NCI-H1048 (cell line): ENCODE results near the gene MALAT1.

Experiments used
- DNase-seq: peaks from one replicate; lab custom pipeline; 2025; lab: John Stamatoyannopoulos, UW

MALAT1 gene

DNA sequence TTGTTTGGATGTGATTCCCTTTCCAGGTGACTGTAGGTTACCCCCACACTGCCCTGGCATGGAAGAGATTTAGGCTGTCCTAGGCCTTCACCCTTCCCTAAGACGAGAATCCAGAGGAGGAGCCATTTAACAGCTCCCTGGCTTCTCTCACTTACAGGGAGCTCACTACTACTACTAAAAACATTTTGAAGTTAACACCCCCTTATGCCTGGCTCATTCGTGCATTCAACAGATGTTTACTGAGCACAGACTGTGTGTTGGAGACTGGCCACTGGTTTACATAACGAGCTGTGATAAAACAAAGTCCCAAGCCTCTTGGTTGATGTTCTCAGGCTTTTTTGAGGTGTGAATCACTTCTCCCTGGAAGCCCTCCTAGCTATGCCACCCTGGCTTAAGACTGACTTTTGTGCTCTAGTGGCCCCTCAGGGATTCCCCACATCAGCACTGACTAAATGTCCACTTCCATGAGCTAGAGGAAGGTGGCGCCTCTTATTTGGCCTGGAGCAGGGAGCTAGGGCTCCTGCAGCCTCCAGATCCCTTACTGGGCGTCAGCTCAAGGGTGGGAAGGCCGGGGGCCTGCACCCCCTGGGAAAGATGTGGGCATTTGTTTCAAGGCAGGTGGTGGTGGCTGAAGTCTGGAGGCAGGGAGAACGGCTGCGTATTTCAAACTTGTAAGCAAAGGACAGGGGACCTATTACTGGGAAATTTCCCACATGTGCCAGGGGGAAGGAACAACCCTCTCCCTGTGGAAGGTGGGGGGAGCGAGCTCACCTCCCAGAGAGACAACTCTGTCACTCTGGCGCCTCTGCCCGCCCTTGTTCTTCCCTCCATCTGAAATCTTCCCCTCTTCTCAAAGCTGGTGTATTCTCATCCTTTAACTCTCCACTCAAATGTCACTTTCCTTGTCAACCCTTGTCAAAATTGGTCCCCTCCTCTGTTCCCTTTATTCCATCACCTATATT, 19.4 kb upstream of the MALAT1 start:
- DNase-seq: no peak

DNA sequence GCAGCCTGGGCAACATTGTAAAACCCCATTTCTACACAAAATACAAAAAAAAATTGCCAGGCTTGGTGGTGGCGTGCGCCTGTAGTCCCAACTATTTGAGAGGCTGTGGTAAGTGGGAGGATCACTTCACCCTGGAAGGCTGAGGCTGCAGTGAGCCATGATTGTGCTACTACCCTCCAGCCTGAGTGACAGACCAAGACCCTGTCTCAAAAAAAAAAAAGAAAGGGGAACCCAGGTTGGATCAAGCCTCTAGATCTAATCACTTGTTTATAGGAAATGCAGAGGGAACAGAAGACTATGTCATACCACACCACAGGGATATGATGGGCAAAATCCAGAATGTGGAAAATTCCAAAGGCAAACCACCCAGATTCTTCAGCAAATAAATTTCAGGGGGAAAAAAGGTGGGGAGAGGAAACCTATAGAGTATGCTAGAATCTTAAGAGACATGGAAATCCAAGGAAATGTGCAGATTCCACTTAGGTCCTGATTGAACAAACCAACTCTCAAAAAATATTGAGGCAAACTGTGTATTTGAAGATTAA, 16.5 kb upstream of the MALAT1 start:
- no peak for DNase-seq

DNA sequence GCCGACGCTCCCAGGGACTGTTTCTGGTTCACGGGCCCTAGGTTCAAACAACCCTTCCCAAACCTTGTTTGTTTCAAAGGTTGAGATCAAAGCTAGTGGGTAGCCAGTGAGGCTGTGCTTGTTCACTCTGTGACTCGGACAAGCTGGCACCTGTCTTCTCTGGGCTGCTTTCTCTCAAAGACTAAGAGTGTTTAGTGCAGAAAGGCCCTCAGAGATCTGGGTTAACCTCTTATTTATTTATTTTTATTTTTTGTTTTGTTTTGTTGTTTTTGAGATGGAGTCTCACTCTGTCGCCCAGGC, 13.0 kb upstream of the MALAT1 start:
- DNase-seq: no peak

DNA sequence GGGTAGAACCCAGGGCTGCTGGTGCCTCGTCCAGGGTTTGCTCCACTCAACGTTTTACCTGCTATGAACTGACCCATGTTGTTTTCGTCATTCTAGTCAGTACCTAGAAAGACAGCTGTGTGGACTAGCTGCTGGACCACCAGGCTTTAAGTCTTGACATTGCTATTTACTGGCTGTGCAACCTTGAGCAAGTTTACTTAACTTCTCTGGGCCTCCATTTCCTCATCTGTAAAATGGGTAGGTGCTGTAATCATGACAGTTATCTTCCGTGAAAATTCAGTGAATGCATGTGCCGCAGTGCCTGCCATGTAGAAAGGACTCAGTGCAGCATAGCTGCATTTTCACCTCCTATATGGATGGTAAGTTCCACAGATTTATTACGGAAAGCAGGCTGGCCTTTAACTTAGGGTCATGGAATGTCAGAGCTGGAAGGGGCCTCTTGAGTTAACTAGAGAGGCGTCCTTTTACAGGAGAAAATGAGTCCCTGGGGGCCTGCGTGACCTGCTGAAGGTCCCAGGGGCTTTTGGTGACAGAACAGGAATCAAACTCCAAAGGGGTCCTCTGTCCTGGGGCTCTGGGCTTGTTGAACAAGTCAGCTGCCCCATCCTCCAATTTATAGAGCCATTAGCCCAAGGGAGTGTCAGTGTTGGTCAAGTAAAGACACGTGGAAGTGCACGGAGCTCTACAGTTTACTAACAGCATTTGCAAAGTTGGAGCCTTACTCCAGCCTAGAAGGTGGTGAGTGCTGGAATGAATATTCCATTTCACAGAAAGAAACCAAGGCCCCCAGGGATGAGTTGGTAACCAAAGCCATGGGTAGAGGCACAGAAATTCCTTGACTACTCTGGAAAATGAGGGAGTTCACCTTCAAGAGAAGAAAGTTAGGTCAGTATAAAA, 12.0 kb upstream of the MALAT1 start:
- no peak for DNase-seq

DNA sequence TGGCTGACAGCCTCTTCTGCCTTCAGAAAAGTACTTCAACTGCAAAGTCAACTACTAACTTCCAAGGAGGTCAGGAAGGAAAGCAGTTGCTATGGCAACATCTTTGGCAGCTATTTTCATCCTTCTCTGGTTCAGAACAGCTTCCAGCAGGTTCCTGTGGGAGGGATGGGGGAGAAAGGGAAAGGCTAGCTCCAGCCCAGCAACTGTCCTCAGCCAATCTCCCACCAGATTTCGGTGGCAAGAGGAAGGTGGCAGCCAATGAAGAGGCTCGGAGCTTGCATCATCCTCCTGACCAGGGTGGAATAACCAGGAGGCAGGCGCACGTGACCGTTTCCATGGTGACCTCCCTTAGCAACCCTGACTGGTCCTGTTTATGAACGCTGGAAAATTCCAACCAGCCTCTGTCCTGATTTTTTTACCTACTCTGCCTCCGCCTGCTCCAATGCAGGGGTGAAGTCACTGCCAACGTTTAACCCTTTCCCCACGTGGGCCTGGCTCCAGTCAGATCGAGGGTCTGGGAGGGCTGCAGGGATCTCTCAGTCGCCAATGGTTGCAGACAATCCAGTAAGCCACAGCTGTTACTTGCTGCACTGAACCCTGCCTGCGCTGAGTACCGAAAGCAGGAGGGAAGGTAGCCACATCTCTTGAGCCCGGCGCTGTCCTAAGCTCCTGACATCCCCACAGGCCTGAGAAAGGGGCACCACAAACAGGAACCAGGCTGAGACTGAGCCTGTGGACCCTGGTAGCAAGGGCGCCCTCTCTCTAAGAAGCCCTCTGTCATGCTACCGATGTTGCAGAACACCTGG, 11.2 kb upstream of the MALAT1 start:
- DNase-seq: peak; percentile 93

DNA sequence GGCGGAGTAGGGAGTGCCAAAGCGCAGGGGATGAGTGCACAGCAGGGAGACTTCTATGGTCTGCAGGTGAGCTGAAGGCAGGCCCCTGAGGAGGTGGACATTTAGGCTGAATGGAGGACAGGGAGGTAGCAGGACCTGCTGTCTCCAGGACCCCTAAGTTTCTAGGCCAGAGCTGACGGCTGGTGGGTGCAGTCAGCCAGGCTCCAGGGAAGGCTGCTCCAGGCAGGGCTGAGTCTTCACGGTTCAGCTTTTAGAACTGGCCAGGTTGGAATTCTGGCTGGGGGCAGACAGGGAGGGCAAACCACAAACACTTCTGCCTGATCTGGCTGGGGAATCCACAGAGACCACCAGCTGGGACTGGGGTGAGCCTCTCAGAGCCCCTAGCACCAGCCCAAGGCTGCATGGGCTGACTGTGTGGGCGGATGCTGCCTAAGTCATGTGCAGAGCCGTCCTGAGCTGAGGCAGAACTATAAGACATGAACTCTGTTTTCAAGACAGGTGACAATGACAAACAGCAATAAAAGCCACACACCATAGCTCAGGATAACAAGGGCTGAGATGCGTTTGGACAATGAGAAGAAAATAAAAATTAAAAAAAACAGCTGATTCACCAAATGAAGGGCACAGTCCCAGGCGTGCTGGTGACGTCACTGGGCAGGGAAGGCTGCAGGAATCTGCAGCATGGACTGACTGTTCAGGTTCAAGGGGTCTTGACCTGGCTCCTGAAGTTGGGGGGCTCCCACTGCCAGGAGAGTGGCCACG, 10.4 kb upstream of the MALAT1 start:
- no peak for DNase-seq

DNA sequence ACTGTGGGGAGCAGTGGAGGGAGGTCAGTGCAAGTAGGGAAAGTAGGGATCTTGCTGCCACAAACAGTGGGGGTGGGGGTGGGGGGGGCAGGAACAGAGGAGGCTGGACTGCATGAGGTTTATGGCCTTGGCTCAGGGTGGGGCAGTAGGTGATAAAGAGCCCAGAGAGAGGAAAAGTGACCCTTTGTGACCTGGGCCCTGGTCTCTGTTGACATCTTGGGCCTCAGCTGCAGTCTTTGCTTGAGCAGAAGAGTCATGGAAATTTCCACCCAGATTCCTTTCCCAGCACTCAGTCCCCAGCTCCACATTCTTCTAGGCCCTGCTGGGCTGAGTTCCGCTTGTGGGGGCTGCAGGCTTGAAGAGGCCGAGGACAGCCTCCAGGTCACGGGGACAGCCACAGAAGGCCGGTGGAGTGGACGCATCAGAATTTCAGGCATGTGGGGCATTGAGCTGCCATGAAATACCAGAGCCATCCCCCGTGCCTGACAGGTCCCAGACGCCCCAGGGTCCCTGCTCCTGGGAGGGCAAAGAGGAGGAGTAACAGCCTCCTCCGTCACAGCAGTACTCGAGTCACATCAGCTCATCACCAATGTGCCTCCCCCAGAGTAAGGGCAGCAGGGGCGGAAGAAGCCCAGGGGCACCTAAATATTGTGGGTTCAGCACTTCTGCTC, 9.7 kb upstream of the MALAT1 start:
- no peak for DNase-seq

DNA sequence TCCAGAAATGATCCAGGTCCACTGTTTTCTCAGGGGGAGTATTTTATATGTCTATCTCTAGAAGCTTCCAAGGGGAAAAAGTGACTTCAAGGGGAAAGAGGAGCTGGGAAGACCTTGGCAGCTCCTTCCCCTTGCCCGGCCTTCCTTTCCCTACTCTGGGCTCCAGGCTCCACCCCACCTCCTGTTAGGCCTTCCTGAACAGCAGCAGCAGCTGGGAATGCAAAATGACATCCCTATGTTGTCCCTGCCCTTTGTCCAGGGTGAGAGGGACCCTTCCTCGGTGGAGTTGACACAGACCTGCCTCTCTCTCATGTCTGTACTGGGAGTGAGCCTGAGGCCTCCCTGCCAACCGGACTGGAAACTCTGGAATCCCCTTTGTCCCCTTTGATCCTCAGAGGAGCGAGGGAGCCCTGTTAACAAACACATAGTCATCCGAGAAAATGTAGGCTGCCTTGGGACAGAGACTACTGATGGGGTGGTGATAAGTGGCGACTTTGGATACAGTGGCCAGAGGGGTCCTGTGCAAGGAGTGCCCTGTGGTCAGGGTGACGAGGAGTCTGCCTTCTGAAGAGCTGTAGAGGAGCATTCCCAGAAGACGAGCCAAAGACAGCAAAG, 9.0 kb upstream of the MALAT1 start:
- DNase-seq: no peak

DNA sequence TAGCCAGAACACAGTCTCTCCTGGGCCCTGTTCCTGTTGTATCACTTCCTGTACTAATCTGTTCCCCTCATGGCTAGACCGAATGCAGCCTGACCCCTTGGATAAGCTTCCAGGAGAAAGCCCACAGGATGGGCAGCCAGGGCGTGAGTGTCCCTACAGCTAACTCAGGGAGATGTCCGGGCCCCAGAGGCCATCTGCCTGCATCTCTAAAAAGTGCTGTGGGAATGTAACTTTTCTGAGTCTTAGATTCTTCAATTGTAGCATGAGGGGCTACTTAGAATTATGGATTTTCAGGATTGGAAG, 7.7 kb upstream of the MALAT1 start:
- no peak for DNase-seq

DNA sequence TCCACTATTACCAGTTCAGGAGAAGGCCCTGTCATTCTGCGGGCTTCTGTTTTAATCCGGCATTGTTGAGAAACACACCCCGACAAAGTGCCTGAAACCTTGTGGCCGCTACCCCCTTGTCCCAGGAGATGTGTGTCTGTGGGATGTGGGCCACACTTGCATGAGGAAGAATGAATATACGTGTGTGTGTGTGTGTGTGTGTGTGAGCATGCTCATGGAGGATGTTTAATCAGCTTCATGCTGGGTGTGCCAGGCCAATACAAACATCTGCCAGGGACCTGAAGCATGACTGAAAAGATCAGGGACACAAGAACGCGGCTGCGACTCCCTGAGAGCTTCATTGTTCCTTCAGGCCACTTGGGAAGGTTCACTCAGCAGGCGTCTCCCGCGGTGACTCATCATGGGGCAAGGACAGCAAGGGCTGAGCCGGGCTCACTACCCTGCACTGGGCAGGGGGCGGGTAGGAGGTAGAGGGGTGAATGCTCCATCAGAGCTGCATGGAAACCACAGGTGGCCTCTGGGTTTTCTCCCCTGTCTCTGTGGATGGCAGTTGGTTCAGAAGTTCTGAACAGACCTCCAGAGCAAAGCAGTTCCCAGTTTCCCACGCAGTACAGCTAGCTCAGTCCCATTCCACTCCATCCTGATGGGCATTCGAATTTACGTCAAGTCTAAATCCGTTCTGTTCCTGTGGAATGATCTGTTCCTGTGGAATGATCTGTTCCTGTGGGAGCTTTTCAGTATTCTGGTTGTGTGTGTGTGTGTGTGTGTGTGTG, 7.0 kb upstream of the MALAT1 start:
- DNase-seq: no peak

DNA sequence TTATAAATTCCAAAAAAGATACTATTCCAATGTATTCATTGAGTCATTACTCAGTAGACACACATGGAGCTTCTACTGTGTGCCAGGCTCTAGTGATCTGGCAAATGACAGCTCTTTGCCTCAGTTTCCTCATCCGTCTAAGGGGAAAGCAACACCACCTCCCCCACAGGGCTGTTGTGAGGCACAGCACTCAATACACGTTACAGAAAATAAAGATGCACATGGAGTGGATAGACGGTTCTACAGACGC, 6.5 kb upstream of the MALAT1 start:
- no peak for DNase-seq

DNA sequence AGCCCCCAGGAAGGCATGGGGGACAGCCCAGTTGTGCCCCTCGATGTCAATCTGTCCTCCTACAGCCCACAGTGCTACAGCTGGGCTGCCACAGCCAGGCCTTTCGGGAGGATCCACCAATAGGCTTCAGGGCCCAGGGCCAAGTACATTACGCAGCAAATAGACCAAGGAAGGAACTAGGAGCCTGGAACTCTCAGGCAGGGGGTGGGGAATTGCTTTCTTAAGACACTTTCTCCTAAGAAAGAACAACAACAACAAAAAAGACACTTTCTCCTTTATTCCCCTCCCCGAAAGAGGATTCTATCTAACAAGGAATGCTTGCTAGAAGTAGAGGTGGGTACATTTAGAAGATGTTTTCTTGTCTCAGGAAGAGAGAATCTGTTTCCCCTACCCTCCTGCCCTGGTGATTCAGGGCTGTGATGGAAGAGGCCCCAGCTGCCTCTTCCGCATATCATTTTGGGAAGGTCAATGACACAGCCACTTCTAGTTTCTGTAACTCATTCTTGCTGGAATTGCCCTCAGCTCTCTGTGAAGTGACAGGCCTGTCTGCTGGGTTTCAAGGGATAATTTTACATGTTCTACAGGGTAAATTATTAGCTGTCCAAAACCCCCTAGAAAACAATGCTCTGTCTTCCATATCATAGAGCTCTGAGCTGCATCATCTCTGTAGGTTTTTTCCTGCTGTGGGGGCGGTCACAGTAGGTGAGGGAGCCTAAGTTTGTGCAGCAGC, 6.0 kb upstream of the MALAT1 start:
- no peak for DNase-seq

DNA sequence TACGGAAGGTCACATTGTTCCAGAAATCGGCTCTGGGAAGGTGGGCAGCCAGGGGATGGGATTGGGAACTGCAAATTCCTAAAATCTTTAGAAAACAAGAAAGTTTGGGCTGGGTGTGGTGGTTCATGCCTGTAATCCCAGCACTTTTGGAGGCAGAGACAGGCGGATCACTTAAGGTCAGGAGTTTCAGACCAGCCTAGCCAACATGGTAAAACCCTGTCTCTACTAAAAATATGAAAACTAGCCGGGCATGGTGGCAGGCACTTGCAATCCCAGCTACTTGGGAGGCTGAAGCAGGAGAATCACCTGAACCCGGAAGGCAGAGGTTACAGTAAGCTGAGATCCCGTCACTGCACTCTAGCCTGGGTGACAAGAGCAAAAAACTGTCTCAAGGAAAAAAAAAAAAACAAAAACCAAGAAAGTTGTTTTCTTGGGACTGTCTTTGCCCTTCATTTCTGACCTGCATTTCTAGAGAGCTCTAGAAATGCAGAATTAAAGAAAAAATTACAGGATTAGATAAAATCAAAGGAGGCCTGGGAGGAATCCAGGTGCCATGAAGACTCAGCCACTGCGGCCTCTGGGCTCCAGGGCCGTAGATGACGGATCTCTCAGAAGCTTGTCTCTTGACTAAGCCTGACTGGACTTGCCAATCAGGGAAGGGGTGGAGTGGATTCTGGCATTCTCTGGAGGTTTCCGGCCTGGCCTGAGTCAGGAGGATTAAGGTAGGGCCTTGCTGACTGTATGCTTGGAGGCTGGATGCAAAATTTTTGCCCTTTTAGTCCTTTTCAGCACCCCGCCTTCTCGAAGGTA, 5.3 kb upstream of the MALAT1 start:
- DNase-seq: no peak

DNA sequence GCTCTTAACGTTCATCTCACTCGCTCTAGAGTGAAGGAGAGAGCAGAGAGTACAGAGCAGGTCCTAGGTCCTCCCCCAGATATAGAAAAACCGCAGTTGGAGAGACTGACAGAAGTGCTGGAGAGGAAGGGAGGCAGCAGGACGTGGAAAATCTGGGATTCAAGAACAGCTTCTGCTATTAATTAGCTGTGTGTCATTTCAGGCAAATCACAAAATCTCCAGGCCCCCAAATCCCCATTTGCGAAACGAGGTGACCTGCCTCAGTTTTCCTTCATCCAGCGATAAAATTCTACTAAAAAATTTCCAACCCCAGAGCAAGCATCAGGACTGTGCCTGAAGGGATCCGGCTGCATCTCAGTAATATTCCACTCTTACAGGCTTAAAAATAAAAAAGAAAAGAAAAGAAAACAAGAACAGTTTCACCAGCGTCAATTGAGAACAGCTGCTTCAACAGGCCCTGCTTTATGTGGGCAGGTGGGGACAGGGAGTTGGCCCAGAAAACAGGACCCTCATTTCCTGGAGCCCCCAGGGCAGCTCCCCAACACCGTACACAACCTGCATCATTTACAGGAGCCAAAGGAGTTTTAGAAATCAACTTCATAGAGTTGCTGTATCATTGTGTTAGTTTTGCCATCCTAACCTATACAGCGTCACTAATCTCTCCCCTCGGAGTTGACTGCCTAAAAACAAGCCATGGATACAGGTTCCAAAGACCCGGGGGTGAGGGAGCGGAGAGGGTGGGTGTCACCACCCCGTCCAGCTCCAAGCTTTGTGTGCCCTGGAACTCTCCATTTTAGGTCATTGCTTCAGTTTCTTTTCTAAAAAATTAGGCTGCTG, 2.3 kb upstream of the MALAT1 start:
- DNase-seq: no peak

DNA sequence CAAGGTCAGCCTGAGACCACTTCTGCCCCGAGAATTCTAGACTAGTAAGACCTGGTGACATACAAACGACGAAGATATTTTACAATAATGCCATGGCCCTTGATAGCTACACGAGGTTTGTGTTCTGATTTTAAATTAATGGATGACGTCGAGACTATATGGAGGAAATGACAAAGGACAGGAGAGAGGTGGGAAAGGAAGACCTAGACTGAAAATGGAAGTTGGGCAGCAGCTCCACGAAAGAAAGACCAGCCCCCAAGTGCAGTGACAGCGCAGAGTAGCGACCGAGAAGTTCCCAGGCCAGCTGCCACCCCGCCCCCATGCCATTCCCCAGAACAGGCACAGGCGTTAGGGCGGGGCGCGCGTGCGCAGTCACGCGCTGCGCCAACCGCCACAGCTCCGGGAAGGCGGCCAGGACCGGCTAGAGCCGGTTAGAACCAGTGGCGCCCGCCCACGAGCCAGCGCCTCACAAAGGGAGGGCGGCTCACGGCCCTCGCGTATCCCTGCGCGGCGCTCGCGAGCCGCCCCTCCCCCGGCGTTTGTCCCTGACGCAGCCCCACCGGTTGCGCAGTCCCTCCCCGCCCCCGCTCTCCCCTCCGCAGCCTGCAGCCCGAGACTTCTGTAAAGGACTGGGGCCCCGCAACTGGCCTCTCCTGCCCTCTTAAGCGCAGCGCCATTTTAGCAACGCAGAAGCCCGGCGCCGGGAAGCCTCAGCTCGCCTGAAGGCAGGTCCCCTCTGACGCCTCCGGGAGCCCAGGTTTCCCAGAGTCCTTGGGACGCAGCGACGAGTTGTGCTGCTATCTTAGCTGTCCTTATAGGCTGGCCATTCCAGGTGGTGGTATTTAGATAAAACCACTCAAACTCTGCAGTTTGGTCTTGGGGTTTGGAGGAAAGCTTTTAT, 1.5 kb upstream of the MALAT1 start:
- peak; percentile 98 for DNase-seq

DNA sequence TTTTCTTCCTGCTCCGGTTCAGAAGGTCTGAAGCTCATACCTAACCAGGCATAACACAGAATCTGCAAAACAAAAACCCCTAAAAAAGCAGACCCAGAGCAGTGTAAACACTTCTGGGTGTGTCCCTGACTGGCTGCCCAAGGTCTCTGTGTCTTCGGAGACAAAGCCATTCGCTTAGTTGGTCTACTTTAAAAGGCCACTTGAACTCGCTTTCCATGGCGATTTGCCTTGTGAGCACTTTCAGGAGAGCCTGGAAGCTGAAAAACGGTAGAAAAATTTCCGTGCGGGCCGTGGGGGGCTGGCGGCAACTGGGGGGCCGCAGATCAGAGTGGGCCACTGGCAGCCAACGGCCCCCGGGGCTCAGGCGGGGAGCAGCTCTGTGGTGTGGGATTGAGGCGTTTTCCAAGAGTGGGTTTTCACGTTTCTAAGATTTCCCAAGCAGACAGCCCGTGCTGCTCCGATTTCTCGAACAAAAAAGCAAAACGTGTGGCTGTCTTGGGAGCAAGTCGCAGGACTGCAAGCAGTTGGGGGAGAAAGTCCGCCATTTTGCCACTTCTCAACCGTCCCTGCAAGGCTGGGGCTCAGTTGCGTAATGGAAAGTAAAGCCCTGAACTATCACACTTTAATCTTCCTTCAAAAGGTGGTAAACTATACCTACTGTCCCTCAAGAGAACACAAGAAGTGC, 661 bp upstream of the MALAT1 start:
- DNase-seq: no peak
